LoVo (cell line): ENCODE results near the gene FRMD4A.
"Not testable (repeated sequence)": the region's sequence is repeated elsewhere in the genome, so short reads cannot be mapped to it uniquely, and the experiment has no call there.

Experiments used
- DNase-seq: peaks from one replicate; pipeline ENCODE4 v3.0.0-alpha.2; 2016; ENCODE audit warnings: low spot score

Gene FRMD4A

DNA sequence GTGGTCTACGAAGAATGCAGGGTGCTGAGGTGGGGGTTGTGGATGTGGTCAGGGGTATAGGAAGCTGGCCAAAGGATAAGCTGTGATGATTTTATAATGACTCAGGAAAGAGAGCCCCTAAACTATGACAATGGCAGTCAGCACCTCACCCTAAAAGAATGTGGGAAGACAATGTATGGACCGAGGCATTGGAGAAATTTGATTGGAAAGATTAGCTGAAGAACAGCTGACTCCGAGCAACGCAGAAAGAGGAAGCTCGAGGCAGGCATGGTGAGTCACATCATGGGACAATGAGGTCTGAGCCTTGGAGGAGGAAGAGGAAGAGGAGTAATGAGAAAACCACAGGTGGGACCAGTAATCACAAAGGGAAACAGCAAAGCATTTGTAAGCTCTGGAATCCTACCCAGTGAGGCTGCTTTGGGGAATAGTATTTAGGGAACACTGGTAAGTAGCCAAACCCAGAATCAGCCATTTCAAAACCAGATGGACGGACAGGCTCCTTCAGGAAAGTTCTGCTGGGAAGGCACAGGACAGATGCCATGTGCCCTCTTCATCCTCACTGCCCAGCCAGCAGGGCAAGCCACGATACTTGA lies 448.5 kb downstream of the FRMD4A start:
- DNase-seq = peak; percentile 50

DNA sequence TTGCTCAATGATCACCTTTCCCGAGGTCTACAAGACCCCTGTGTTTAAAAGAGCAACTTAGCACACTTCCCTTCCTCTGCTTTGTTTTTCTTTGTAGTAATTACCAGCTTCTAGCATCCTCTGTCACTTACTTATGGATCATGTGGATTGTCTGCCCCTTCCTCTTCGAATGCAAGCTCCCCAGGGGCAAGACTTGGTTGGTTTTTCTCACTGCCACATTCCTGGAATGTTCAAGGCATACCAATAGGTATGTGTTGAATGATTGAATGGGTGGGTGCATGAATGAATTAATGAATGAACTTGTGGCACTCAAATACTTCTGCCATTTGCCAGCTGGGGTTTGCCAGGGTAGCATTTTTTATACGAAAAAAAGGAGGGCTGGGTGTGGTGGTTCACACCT lies 450.0 kb downstream of the FRMD4A start:
- no peak for DNase-seq

DNA sequence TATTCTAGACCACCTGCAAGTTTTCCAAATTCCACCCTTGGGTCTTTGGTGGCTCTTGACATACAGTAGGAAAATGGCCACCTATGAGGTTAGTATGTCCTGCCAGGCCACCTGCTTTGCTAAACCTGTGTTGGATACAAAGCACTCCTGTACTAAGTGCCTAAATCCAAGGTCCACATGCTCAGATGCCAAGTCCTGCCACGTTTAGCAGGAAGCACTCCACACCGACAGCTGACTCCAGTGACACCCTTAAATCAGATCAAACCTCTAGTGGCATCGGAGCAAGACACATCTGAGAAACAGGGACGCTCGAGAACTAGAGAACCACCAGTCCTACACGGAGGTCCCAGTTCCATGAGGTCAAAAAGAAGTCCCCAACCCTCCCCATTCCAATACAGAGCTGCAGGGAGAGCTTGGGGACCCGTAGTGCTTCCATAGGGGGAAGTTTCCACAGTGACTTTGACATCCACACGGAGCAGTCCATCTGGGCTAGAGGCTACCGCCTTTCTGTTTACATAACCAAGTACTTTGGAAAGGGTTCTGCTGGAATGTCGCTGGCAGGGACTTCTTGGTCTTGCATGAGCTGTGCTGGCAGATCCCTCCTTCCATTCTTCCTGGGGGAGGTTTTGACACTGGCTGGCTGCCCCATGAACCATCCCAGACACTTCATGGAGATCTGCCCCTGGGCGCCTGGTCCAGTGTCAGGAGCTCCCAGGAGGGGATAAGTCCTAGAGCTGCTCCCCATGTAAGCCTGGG lies 453.4 kb downstream of the FRMD4A start:
- DNase-seq = no peak

DNA sequence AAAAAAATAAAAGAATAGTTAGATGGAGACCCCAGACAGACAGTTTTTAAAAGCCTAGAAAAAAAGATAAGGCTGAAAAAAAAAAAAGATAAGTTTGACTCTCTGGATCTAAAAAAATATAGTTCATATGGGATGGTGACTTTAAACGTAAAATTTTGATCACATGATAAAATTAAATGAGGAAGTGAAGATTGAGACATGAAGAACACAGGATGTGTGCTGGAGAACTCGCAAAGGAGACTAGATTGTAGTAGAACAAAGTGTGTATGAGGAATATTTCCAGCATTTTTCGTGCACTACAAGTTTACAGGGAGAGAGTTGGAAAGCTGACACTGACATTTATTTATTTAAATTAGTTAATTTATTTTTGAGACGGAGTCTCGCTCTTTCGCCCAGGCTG lies 457.5 kb downstream of the FRMD4A start:
- no peak for DNase-seq

GRCh38 chr10:13872411-13872810 lies 458.3 kb downstream of the FRMD4A start:
- no peak for DNase-seq

DNA sequence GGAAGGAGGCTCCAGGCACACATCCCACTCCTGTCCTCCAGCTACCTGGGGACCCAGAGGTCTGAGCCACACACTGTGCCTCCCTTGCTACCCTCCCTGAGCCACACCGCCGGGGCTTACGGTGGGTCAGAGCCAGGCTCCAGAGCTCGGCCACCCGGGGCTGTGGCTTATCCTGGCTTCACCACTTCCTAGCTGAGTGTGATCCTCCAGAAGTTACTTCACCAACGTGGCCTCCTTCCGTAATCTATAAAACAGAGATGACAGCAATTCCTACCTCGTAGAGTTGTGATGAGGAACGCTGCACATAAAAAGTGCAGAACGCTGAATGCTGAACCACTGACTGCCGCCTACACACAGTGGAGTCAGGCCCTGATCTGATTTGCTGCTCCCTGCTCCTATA lies 458.9 kb downstream of the FRMD4A start:
- DNase-seq = no peak

DNA sequence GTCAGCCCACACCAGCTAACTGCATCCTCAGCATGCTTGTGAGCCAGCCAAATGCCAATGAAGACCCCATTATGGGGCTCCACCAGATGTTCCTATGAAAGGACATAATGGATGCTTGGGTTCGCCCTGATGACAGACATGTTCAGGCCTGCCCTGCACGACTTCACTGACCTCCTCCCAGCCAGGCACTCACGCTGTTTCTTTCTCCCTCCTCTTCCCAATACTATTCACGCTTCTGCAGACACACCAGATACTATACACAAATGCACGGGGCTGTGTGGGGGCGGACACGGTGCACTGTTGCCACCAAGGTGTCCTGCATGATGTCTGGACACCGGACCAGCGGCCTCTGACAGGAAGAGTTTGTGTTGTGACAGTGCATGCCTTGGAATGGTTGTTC lies 459.7 kb downstream of the FRMD4A start:
- no peak for DNase-seq

- no peak for DNase-seq
Observed at GRCh38 chr10:13869295-13869664, 461.4 kb downstream of the FRMD4A start.

GRCh38 chr10:13868528-13869294 lies 462.0 kb downstream of the FRMD4A start:
- no peak for DNase-seq

DNA sequence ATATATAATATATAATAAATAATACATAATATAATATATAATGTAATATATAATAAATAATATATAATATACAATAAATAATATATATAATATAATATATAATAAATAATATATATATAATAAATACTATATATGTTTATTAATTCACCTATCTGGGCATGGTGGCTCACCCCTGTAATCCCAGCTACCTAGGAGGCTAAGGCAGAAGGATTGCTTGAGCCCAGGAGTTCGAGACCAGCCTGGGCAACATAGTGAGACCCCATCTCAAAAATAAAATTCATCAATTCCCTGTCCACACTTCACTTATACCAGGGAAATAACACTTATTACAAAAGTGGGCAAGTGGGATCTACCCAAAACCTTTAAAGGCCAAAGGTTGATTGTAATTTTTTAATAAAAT lies 462.9 kb downstream of the FRMD4A start:
- DNase-seq = no peak

DNA sequence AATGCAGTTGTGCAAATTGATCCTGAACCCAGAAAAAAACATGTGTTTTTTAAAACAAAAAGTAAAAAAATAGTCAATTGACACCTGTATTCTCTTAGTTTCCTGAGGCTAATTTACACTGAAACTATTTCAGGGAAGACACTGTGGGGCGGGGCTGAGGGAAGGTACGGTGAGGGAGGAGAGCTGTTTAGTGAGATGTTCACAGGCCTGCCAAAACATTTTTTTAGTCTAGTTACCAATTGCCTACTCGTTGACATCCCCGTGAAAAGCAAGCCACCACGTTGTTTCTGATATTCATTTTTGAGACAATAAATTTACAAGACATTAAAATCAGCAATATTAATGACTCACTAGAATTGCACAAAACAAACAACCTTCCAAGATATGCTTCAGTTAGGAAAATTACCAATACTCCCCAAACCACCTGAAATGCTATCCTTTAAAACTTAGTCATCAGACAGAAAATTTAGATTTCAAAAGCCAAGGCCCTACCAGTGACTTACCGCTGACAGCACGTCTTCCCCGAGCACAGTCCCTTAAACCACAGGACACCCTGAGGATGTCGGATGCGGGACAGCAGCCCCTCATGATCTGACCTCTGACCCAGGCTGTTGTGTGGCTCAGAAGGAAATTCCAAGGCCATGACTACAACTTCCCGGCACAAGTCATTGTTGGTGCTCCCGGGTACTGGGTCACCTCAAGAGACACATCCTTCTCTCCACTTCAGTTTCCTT lies 464.8 kb downstream of the FRMD4A start:
- no peak for DNase-seq

DNA sequence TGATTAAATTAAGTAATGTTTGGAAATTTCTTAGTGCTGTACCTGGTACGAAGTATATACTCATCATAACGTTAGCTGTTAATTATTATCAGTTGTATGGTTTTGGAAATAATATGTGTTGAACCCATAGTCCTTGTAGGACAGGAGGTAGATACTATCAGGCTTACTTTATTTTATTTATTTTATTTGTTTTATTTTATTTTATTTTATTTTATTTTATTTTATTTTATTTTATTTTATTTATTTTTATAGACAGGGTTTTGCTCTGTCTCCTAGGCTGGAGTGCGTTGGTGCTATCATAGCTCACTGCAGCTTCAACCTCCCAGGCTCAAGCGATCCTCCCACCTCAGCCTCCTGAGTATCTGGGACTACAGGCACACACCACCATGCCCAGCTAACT lies 465.5 kb downstream of the FRMD4A start:
- not testable (repeated sequence) for DNase-seq

DNA sequence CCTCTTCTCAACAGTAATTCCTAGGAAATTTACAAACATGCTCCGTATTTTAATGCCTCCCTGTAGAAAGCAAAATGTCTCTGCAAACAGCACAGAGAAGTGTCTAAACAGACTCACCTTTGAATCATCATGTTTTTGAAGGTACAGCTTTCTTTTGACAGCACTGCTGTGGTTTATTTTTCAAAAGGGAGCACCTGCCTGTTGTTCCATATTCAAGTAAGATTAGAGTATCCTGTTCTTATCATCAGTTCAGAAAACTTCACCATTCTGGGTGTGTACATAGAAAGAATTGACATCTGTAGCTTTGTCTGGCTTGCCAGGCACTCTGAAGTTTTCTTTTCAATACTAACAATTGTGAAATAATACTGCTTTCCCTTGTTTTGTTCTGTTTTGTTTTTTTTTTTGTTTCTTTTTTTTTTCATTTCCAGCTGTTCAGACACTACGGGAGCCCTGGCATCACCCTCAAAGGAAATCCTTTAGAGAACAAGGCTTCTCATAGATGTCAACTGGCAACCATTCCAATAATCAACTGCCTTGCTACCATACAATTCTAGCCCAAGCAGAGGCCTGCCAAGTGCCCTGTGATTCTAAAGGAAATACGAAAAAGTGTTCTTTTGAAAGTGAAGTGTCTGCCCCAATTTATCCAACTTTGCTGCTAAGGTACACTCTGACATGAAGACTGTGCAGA lies 468.0 kb downstream of the FRMD4A start:
- no peak for DNase-seq

DNA sequence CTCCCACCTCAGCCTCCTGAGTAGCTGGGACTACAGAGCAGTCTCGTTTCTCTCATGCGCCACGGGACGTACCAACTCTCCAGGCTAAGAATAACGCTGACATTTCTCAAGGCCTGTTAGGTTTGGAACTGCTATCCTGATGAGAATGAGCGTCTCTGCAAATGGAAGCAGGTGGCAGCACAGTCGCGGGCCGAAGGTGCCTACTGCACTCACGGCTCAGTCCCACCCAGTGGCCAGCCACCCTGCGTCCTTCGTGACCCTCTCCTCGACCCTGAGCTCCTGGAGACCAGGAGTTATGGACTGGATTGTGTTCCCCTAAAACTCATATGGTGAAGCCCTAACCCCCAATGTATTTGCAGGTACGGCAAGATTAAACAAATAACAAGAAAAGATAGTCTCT lies 469.8 kb downstream of the FRMD4A start:
- DNase-seq = no peak

DNA sequence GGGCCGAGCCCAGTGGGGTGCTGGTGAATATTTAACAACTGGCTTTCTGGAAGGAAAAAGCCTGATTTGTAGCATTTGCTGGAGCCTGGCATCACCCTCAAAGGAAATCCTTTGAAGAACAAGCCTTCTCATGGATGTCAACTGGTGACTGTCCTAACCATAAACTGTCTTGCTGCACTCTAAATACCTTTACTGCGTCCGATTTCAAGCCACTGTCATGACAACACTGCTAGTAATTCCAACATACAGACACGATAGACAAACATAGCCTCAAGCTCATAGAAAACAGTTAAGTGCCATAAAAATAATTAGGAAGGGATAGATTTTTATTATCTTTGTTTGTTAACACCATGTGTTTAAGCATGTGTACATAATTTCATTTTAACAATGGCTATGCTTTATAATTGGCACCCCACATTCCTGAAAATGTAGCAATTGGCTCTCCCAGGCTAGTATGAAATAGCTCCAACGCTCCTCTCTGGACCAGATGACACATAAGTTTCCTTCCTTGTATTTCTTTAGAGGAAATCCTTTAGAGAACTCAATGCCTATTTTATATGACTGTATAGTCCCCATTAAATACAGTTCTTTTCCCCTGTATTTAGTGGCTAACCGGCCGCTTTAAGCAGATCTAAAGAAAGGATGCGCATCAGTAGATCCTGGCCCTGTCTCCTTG lies 470.6 kb downstream of the FRMD4A start:
- no peak for DNase-seq

- DNase-seq = no peak
Observed at GRCh38 chr10:13858709-13859108, 472.0 kb downstream of the FRMD4A start.

- no peak for DNase-seq
Observed at GRCh38 chr10:13857451-13857850, 473.3 kb downstream of the FRMD4A start.

DNA sequence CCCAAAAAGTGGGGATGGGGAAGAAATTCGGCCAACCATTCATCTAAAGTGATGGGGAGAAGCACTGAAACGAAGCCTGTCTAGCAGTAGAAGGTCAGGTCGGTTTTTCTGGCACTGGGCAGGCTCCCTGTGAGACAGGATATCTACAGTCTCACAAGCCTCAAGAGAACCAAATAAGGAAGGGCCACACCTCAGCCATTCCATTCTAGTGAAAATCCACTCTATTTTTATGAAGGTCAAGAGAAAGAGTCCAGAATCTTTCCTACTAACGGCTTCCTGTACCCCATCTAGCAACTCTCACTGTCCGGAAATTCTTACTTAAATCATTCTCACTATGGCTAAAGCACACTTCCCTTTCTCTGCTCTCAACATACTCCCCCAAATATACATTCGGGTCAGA lies 476.9 kb downstream of the FRMD4A start:
- no peak for DNase-seq

- no peak for DNase-seq
Observed at GRCh38 chr10:13852872-13853271, 477.9 kb downstream of the FRMD4A start.

GRCh38 chr10:13851906-13852305 lies 478.8 kb downstream of the FRMD4A start:
- no peak for DNase-seq
